Measurements from ENCODE around the gene OCA2. TPM values are rescaled to one million over a fixed set of nuclear protein-coding genes. Genes with fewer than 3 reads are reported as not detected.

The OCA2 gene
- total and polyA plus RNA-seq, 2 of the 8 experiments (the other 6 are each of a cell fraction or from before 2014, with no cell fraction given), result 0.20 TPM

- TF ChIP-seq POLR2AphosphoS5 (IDR thresholded peaks at IDR 0.05; ENCODE audit: low read depth, low read length), result no peak
- no peak for TF ChIP-seq RBBP5 (IDR thresholded peaks at IDR 0.05; ENCODE audit: borderline replicate concordance, low read depth, low read length)
- TF ChIP-seq SP4 (IDR thresholded peaks at IDR 0.05; ENCODE audit: low read length), result no peak
- no peak for TF ChIP-seq TCF12 (IDR thresholded peaks at IDR 0.05; ENCODE audit: low read depth, low read length)
- no peak for TF ChIP-seq NRF1 (IDR thresholded peaks at IDR 0.05; ENCODE audit: low read depth, low read length)
- no peak for TF ChIP-seq TEAD4 (IDR thresholded peaks at IDR 0.05; ENCODE audit: low read depth, low read length)
These were observed 263.7 kb downstream of the OCA2 start (continued) for GRCh38 chr15:27835233-27835939.

Measured in H1 (cell line).